Heart left ventricle (tissue), 16 donors: Measurements from ENCODE around the gene TOGARAM2. TPM values are rescaled to one million over a fixed set of nuclear protein-coding genes. Genes with fewer than 3 reads are reported as not detected.

Experiments
- ATAC-seq, 4 donors: fragments of 200-7000 bp; cut with Tn5 transposase; one replicate each; pipeline ENCODE4 v1.9.1; 2020 to 2022; ENCODE audit warnings: moderate library complexity in 4 of 4, mild to moderate bottlenecking in 3 of 4, moderate number of reproducible peaks in 1 of 4
- DNase-seq, 5 donors: peaks; one replicate each; pipeline ENCODE4 v3.0.0-alpha.2; 2020
- H3K27ac ChIP-seq, 12 donors: fragments of 200-600 bp; sonication (generic) in 4 of 12; one replicate each; pipeline versions ENCODE4 v1.5.0 to v1.8.0; 2016 to 2022; ENCODE audit warnings: mild to moderate bottlenecking in 2 of 12
- H3K27me3 ChIP-seq, 9 donors: fragments of 200-600 bp; sonication (generic) in 2 of 9; one replicate each; pipeline versions ENCODE4 v1.5.1 to v1.8.0; 2016 to 2022; ENCODE audit warnings: mild to moderate bottlenecking in 3 of 9
- H3K36me3 ChIP-seq, 9 donors: fragments of 200-600 bp; sonication (generic) in 2 of 9; one replicate each; pipeline versions ENCODE4 v1.5.0 to v1.8.0; 2018 to 2022; ENCODE audit warnings: mild to moderate bottlenecking in 2 of 9
- H3K4me1 ChIP-seq, 12 donors: fragments of 200-600 bp; sonication (generic) in 4 of 12; one replicate each; pipeline versions ENCODE4 v1.5.0 to v1.8.0; 2016 to 2022; ENCODE audit warnings: mild to moderate bottlenecking in 3 of 12
- H3K4me3 ChIP-seq, 12 donors: fragments of 200-600 bp; sonication (generic) in 4 of 12; one replicate each; pipeline versions ENCODE4 v1.5.0 to v1.8.0; 2017 to 2022; ENCODE audit warnings: mild to moderate bottlenecking in 9 of 12, moderate library complexity in 4 of 12
- H3K9me3 ChIP-seq, 12 donors: fragments of 200-600 bp; sonication (generic) in 4 of 12; one replicate each; pipeline versions ENCODE4 v1.5.0 to v1.8.0; 2016 to 2022; ENCODE audit warnings: mild to moderate bottlenecking in 1 of 12
- POLR2A ChIP-seq, 2 donors: fragments of 450-650 bp; IDR thresholded peaks; one replicate each; pipeline ENCODE4 v1.6.1; 2017; ENCODE audit warnings: antibody characterized with exemption in 2 of 2, mild to moderate bottlenecking in 2 of 2, moderate library complexity in 2 of 2
- WGBS, 4 donors: extraction: QIAGEN DNeasy Blood & Tissue Kit in 2 of 4; methylation state at CpG; one replicate each; pipeline versions ENCODE4 v1.1.5 to v1.1.7; 2013 to 2018; 5-methylcytosine and 5-hydroxymethylcytosine counted together
- intact Hi-C, 10 donors: fragments of 100-400 bp; cut with DNase I; formaldehyde crosslinking; loops; one replicate each; pipeline versions ENCODE4 v1.11.1 to v1.14.2; 2022
- polyA plus RNA-seq, 2 donors: library from polyadenylated mRNA; stranded (reverse); fragments of 200-250 nt; gene quantifications; one replicate each; pipeline ENCODE4 v1.2.3, GENCODE V29; 2013
- total RNA-seq, 9 donors: library from RNA; depleted of rRNA in 2 of 9; stranded (reverse); fragments of >200 nt in 2 of 9; fragmentation: NEBNext Ultra II Directional in 3 of 9; extraction: Animal tissue kit (Norgen Biotek cat#: 25700) in 3 of 9; gene quantifications; one replicate each; pipeline versions ENCODE4 v1.1.0 to v1.2.4, GENCODE V29; 2016 to 2023
- TF ChIP-seq, protein P1 (sequence below), 12 donors: fragments of 200-600 bp; sonication (generic) in 4 of 12; IDR thresholded peaks; one replicate each; pipeline versions ENCODE4 v1.5.0 to v1.8.0; 2018 to 2022; ENCODE audit warnings: antibody characterized with exemption in 12 of 12, mild to moderate bottlenecking in 5 of 12
- donor health status: ischemic (EF 13 %, LVEDD 7.1; RV severe dilation, severe dysfunction).
- donor health status: healthy with polysubstance abuse.
- donor health status: DM: no; HTN: yes; CAD: no.
- donor health status: DM: no; HTN: no; CAD: no.
- donor health status: ischemic (EF 25% LVEDD 6.9; RV normal size, moderate dysfunction).
- donor health status: ischemic (EF 25% LVEDD 5.7; RV mildly dilated, moderate dysfunction).
- donor health status: healthy.
- donor health status: DM: yes; HTN: yes; CAD: no.
- donor health status: ischemic (EF 35%, LVEDD 5.7; RV mildly dilated, moderate dysfunction).
- donor health status: nonischemic (EF 11% LVEDD 7.7; RV severe dilation, severe dysfunction).
- donor health status: DM: yes; HTN: yes; CAD: no.
- donor health status: PGD.
- donor health status: ischemic (EF 29% LVEDD 5.4; RV normal size, mild dysfunction).
- donor health status: nonischemic (EF 23%, LVEDD 6.1; RV moderate dilation, normal function).

TOGARAM2 gene
- total and polyA plus RNA-seq, 11 donors: 0.24 to 23.9 (median 6.2) TPM

DNA sequence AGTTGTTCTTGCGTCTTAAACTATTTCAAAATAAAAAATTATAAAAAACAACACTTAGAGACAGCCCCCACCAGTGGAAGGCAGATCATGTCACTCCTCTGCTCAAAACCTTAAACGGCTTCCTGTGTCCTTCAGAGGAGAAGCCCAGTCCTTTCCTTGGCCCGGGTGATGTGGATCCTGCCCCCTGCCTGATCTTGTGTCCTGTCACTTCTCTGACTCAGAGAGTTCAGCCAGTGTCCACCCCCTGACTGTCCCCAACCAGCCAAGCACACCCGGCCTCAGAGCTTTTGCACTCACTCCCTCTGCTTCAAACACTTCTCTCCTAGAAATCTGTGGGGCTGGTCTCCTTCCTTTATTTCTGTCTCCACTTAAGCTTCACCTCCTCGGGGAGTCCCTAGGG, 35.4 kb downstream of the TOGARAM2 start:
- TF ChIP-seq POLR2A (IDR thresholded peaks at IDR 0.05): no peak
- TF ChIP-seq, protein P1, sequence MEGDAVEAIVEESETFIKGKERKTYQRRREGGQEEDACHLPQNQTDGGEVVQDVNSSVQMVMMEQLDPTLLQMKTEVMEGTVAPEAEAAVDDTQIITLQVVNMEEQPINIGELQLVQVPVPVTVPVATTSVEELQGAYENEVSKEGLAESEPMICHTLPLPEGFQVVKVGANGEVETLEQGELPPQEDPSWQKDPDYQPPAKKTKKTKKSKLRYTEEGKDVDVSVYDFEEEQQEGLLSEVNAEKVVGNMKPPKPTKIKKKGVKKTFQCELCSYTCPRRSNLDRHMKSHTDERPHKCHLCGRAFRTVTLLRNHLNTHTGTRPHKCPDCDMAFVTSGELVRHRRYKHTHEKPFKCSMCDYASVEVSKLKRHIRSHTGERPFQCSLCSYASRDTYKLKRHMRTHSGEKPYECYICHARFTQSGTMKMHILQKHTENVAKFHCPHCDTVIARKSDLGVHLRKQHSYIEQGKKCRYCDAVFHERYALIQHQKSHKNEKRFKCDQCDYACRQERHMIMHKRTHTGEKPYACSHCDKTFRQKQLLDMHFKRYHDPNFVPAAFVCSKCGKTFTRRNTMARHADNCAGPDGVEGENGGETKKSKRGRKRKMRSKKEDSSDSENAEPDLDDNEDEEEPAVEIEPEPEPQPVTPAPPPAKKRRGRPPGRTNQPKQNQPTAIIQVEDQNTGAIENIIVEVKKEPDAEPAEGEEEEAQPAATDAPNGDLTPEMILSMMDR (IDR thresholded peaks at IDR 0.05): no peak
- H3K27me3 ChIP-seq: no peaks in the 10 kb centered on the region
- H3K36me3 ChIP-seq: no peaks in the 10 kb centered on the region
- peak overlapping the region; percentile 79 to 98 (median 88) for H3K27ac ChIP-seq
- intact Hi-C loops: loop anchor here in 2 of 10 donors (5.0 to 10.0 kb wide), 2 partner anchors 98 to 101 kb away; partner anchors contain the start of gene CLIP4 (in 2 of the 2)
- ATAC-seq (no peak), DNase-seq (peak in 3 of 5 donors; percentile 65 to 72 (median 69))
- no peak overlapping the region for H3K4me3 ChIP-seq
- H3K4me1 ChIP-seq: peaks cover 0 to 68% (median 51%) of the 10 kb centered on the region in 12 donors
- H3K9me3 ChIP-seq: no peaks in the 10 kb centered on the region
- 25 to 44% (median 36%) methylated on average over 5 of the region's 5 CpGs for WGBS, 4 donors

DNA sequence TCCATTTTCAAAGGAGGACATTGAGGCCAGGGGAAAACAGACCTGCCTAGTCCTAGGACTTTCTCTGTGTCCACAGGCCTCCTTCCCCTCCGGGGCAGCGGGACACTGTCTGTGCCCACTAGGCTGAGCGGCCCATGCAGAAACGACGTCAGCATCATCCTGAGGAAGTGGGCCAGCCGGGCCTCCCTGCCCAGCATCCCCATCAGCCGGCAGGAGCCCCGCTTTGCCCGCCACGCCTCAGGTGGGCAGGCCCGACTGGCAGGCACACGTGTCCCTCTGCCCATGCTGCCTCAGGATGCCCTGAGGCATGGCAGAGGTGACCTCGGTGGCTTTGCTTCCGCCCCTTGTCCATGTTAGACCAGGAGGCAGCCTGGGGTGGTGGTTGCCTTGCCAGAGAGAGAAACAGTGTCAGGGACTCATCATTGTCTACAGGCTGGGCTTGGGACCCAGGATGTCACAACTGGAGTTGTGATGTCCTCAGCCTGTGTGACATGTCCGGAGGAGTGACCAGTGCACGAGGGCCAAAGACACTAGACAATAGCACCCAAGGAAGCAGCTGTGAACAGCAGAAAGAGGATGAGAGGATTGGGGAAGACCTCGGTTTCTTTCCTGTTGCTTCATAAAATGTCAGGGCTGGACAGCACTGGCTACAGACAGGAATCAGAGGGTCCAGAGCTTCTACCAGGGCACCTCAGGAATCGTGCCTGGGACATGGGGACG, 36.8 kb downstream of the TOGARAM2 start:
- TF ChIP-seq, protein P1 (IDR thresholded peaks at IDR 0.05): no peak
- TF ChIP-seq POLR2A (IDR thresholded peaks at IDR 0.05): no peak
- intact Hi-C loops: loop anchor here in 2 of 10 donors (5.0 to 10.0 kb wide), 2 partner anchors 97 to 99 kb away; partner anchors contain the start of gene CLIP4 (in 2 of the 2)
- DNase-seq: peak in 1 of 5 donors; percentile 19
- ATAC-seq: no peak
- Histone ChIP-seq H3K9me3 (no peaks in the 10 kb centered on the region), H3K4me3 (no peak overlapping the region), H3K27me3 (no peaks in the 10 kb centered on the region), H3K36me3 (no peaks in the 10 kb centered on the region), H3K27ac (peak overlapping the region in 4 of 12 donors; percentile 80 to 95 (median 90)), H3K4me1 (peaks cover 0 to 54% (median 37%) of the 10 kb centered on the region in 12 donors)
- 88 to 90% (median 88%) methylated on average over 14 to 19 of the region's 19 CpGs for WGBS, 4 donors

- DNase-seq (no peak), ATAC-seq (no peak)
- intact Hi-C loops: no loop called here
- Histone ChIP-seq H3K27ac (no peak overlapping the region), H3K4me3 (no peak overlapping the region), H3K9me3 (no peaks in the 10 kb centered on the region), H3K27me3 (no peaks in the 10 kb centered on the region), H3K36me3 (no peaks in the 10 kb centered on the region), H3K4me1 (peaks cover 0 to 14% (median 4%) of the 10 kb centered on the region in 12 donors)
- TF ChIP-seq, protein P1 (IDR thresholded peaks at IDR 0.05): no peak
- TF ChIP-seq POLR2A (IDR thresholded peaks at IDR 0.05): no peak
- 86 to 95% (median 91%) methylated on average over 7 to 11 of the region's 11 CpGs for WGBS, 4 donors
Measured at GRCh38 chr2:29021886-29022285, 40.8 kb downstream of the TOGARAM2 start.

GRCh38 chr2:29022679-29023078, 41.6 kb downstream of the TOGARAM2 start:
- Histone ChIP-seq H3K36me3 (no peaks in the 10 kb centered on the region), H3K4me3 (no peak overlapping the region), H3K27ac (no peak overlapping the region), H3K4me1 (peaks cover 0 to 8% (median 0%) of the 10 kb centered on the region in 12 donors), H3K9me3 (no peaks in the 10 kb centered on the region), H3K27me3 (no peaks in the 10 kb centered on the region)
- ATAC-seq (no peak), DNase-seq (no peak)
- WGBS, 4 donors: 62 to 73% (median 71%) methylated on average over 6 of the region's 6 CpGs
- TF ChIP-seq POLR2A (IDR thresholded peaks at IDR 0.05): no peak
- TF ChIP-seq, protein P1 (IDR thresholded peaks at IDR 0.05): no peak
- intact Hi-C loops: no loop called here
